Activated B cell treated with CpG ODN at 0.5 μM for 24 hours (primary cell): ENCODE measurements around the gene TRIM66. TPM values are rescaled to one million over a fixed set of nuclear protein-coding genes. Genes with fewer than 3 reads are reported as not detected.

Experiments
- ATAC-seq: fragments of 200-7000 bp; cut with Tn5 transposase; one replicate; pipeline ENCODE4 v1.10.0; 2021; ENCODE audit warnings: low read depth, mild to moderate bottlenecking, moderate library complexity
- CTCF ChIA-PET: fragments of 350-600 bp; sonication (Branson Sonifier 250); formaldehyde crosslinking; loops from one replicate; lab custom pipeline; 2021; ENCODE audit warnings: antibody characterized with exemption; lab: Charles Lee
- POLR2A ChIA-PET: fragments of 350-600 bp; sonication (Branson Sonifier 250); formaldehyde crosslinking; loops from one replicate; lab custom pipeline; 2021; ENCODE audit warnings: antibody characterized with exemption; lab: Charles Lee
- DNase-seq: peaks from one replicate; pipeline ENCODE4 v3.0.0; 2022
- H3K27ac Mint-ChIP-seq: one replicate; pipeline ENCODE4 v1.8.0; 2020; ENCODE audit warnings: mixed read lengths
- H3K27me3 Mint-ChIP-seq: one replicate; pipeline ENCODE4 v1.8.0; 2021; ENCODE audit warnings: mixed read lengths
- H3K36me3 Mint-ChIP-seq: one replicate; pipeline ENCODE4 v1.8.0; 2021; ENCODE audit warnings: low read depth, mixed read lengths
- H3K4me1 Mint-ChIP-seq: one replicate; pipeline ENCODE4 v1.8.0; 2021; ENCODE audit warnings: mixed read lengths
- H3K4me3 Mint-ChIP-seq: one replicate; pipeline ENCODE4 v1.8.0; 2020; ENCODE audit warnings: mild to moderate bottlenecking, mixed read lengths
- H3K9me3 Mint-ChIP-seq: one replicate; pipeline ENCODE4 v1.8.0; 2020; ENCODE audit warnings: mixed read lengths
- CTCF ChIP-seq: fragments of 200-600 bp; IDR thresholded peaks from one replicate; pipeline ENCODE4 v1.8.0; 2022; ENCODE audit warnings: antibody characterized with exemption, mild to moderate bottlenecking
- intact Hi-C: fragments of 100-400 bp; cut with micrococcal nuclease; formaldehyde crosslinking; loops from one replicate; pipeline ENCODE4 v1.15.1; 2024
- total RNA-seq: library from RNA; stranded (reverse); gene quantifications from 2 replicates; pipeline ENCODE4 v1.2.3, GENCODE V29; 2022

Gene TRIM66
- total RNA-seq, 1 donor from 2014 or later, result 12.4 TPM

- no peaks in the 10 kb centered on the region for H3K36me3 Mint-ChIP-seq
- no peak overlapping the region for H3K27ac Mint-ChIP-seq
- no peaks in the 10 kb centered on the region for H3K4me1 Mint-ChIP-seq
- H3K9me3 Mint-ChIP-seq, result no peaks in the 10 kb centered on the region
- ATAC-seq (peak; percentile 76), DNase-seq (peak; percentile 25)
- POLR2A ChIA-PET, result no interaction called here
- H3K27me3 Mint-ChIP-seq, result peaks cover 24% of the 10 kb centered on the region
- H3K4me3 Mint-ChIP-seq, result no peak overlapping the region
- intact Hi-C loops, result loop anchor here (1.0 kb wide), 1 partner anchor 379 kb away; no protein-coding TSS in a partner anchor
- peak; percentile 59 for TF ChIP-seq CTCF
- CTCF ChIA-PET, result interaction anchor here (0.7 kb wide), 1 partner anchor 597 kb away, joined by 3 read pairs; no protein-coding TSS in a partner anchor
Measured at GRCh38 chr11:8604078-8604723, 78.3 kb downstream of the TRIM66 start.

GRCh38 chr11:8603696-8604077, 78.8 kb downstream of the TRIM66 start:
- DNase-seq, result no peak
- H3K9me3 Mint-ChIP-seq, result no peaks in the 10 kb centered on the region
- POLR2A ChIA-PET, result no interaction called here
- ATAC-seq, result no peak
- H3K27ac Mint-ChIP-seq, result no peak overlapping the region
- peaks cover 28% of the 10 kb centered on the region for H3K27me3 Mint-ChIP-seq
- CTCF ChIA-PET, result no interaction called here
- no peak overlapping the region for H3K4me3 Mint-ChIP-seq
- TF ChIP-seq CTCF, result no peak
- intact Hi-C loops, result loop anchor here (1.0 kb wide), 1 partner anchor 378 kb away; no protein-coding TSS in a partner anchor
- H3K4me1 Mint-ChIP-seq, result no peaks in the 10 kb centered on the region
- H3K36me3 Mint-ChIP-seq, result no peaks in the 10 kb centered on the region

GRCh38 chr11:8601376-8602133, 80.9 kb downstream of the TRIM66 start:
- H3K4me1 Mint-ChIP-seq, result no peaks in the 10 kb centered on the region
- H3K27me3 Mint-ChIP-seq, result peaks cover 32% of the 10 kb centered on the region
- no peak for TF ChIP-seq CTCF
- no peaks in the 10 kb centered on the region for H3K36me3 Mint-ChIP-seq
- H3K27ac Mint-ChIP-seq, result no peak overlapping the region
- H3K9me3 Mint-ChIP-seq, result no peaks in the 10 kb centered on the region
- POLR2A ChIA-PET, result no interaction called here
- H3K4me3 Mint-ChIP-seq, result no peak overlapping the region
- intact Hi-C loops, result no loop called here
- DNase-seq, result no peak
- CTCF ChIA-PET, result no interaction called here
- no peak for ATAC-seq

GRCh38 chr11:8598506-8598905, 84.0 kb downstream of the TRIM66 start:
- no peak for TF ChIP-seq CTCF
- Mint-ChIP-seq H3K36me3 (no peaks in the 10 kb centered on the region), H3K27me3 (peaks cover 13% of the 10 kb centered on the region), H3K4me1 (peaks cover 8% of the 10 kb centered on the region), H3K4me3 (no peak overlapping the region), H3K27ac (no peak overlapping the region), H3K9me3 (no peaks in the 10 kb centered on the region)
- DNase-seq (no peak), ATAC-seq (no peak)
- intact Hi-C loops, result loop anchor here (10.0 kb wide), 2 partner anchors 86 to 216 kb away; partner anchors contain the start of genes RPL27A and TRIM66
- ChIA-PET POLR2A (no interaction called here), CTCF (no interaction called here)

- H3K27ac Mint-ChIP-seq, result no peak overlapping the region
- no peaks in the 10 kb centered on the region for H3K9me3 Mint-ChIP-seq
- ChIA-PET CTCF (no interaction called here), POLR2A (no interaction called here)
- no peak overlapping the region for H3K4me3 Mint-ChIP-seq
- no peak for ATAC-seq
- H3K27me3 Mint-ChIP-seq, result peaks cover 12% of the 10 kb centered on the region
- peaks cover 17% of the 10 kb centered on the region for H3K4me1 Mint-ChIP-seq
- intact Hi-C loops, result loop anchor here (10.0 kb wide), 2 partner anchors 88 to 218 kb away; partner anchors contain the start of genes RPL27A and TRIM66
- H3K36me3 Mint-ChIP-seq, result no peaks in the 10 kb centered on the region
- no peak for DNase-seq
- TF ChIP-seq CTCF, result no peak
Measured at GRCh38 chr11:8597182-8597581, 85.3 kb downstream of the TRIM66 start.
